HepG2 (cell line): ENCODE data around the gene SMIM14. TPM values are rescaled to one million over a fixed set of nuclear protein-coding genes. Genes with fewer than 3 reads are reported as not detected.
"Not testable (repeated sequence)": the region's sequence is repeated elsewhere in the genome, so short reads cannot be mapped to it uniquely, and the experiment has no call there.

ENCODE experiments used
- ATAC-seq: fragments of 200-7000 bp; cut with Tn5 transposase; 3 replicates; pipeline ENCODE4 v1.9.1; 2020; ENCODE audit warnings: mild to moderate bottlenecking, moderate library complexity
- BruUV-seq: library from RNA; stranded (reverse); fragments of 400-500 nt; replicated peaks from 2 replicates; lab custom pipeline; 2021; lab: Mats Ljungman, UMichigan
- CTCF ChIA-PET: fragments of 300-600 bp; formaldehyde crosslinking; extraction: SDS; loops from one replicate; lab custom pipeline; 2021; ENCODE audit warnings: low total read pairs, inconsistent platforms, low intra/inter-chr PET ratio; lab: Yijun Ruan, JAX
- POLR2A ChIA-PET: fragments of 350-600 bp; sonication (Branson Sonifier 250); formaldehyde crosslinking; loops from one replicate; lab custom pipeline; 2020; ENCODE audit warnings: antibody characterized with exemption, inconsistent platforms; lab: Yijun Ruan, JAX
- DNase-seq: peaks from one replicate; pipeline ENCODE4 v3.0.0-alpha.2; 2015; ENCODE audit warnings: low spot score
- FAIRE-seq: peaks from 3 replicates; lab custom pipeline; 2011; peaks lifted over from hg19 to GRCh38; lab: Jason Lieb, UNC
- H2AFZ ChIP-seq: one replicate; pipeline ENCODE4 v1.6.1; 2011; ENCODE audit warnings: low read length, inconsistent platforms
- H3K27ac ChIP-seq: fragments of 300-600 bp; 3 replicates; pipeline ENCODE4 v1.8.0; 2011; ENCODE audit warnings: mixed run types, mild to moderate bottlenecking, mixed read lengths, low read length, inconsistent platforms; ENCODE audit not compliant: insufficient read depth; ENCODE audit errors: extremely low read length
- H3K27me3 ChIP-seq, 2 experiments: fragments of 200-600 bp in 1 of 2; 2 replicates in 1 of 2; 3 replicates in 1 of 2; pipeline versions ENCODE4 v1.6.0 to v1.8.0; 2011; ENCODE audit warnings: low read length in 2 of 2, mild to moderate bottlenecking in 2 of 2, moderate library complexity in 2 of 2, inconsistent platforms in 1 of 2; ENCODE audit not compliant: insufficient read depth in 2 of 2, control insufficient read depth in 1 of 2
- H3K36me3 ChIP-seq, 2 experiments: fragments of 200-600 bp in 1 of 2; replicated peaks in 1 of 2; 2 replicates in 1 of 2; 3 replicates in 1 of 2; pipeline versions ENCODE4 v1.5.1 to v1.8.0; 2011; ENCODE audit warnings: low read length in 2 of 2, inconsistent platforms in 1 of 2; ENCODE audit not compliant: insufficient read depth in 2 of 2, control insufficient read depth in 1 of 2
- H3K4me1 ChIP-seq: 2 replicates; pipeline ENCODE4 v1.5.1; 2012; ENCODE audit warnings: low read length, inconsistent platforms; ENCODE audit not compliant: insufficient read depth
- H3K4me2 ChIP-seq: 2 replicates; pipeline ENCODE4 v1.6.0; 2011; ENCODE audit warnings: low read depth, low read length, inconsistent platforms
- H3K4me3 ChIP-seq, 3 experiments: fragments of 200-600 bp in 1 of 3; sonication (generic), shearing (Covaris generic) in 1 of 3; replicated peaks in 1 of 3; 2 replicates each; pipeline ENCODE4 v1.5.1; 2011 to 2016; ENCODE audit warnings: low read length in 3 of 3, inconsistent platforms in 2 of 3, low read depth in 2 of 3, mild to moderate bottlenecking in 2 of 3, control low read depth in 1 of 3, mixed read lengths in 1 of 3; ENCODE audit not compliant: insufficient read depth in 1 of 3
- H3K79me2 ChIP-seq: one replicate; pipeline ENCODE4 v1.6.1; 2011; ENCODE audit warnings: low read length, inconsistent platforms; ENCODE audit not compliant: insufficient read depth
- H3K9ac ChIP-seq: 2 replicates; pipeline ENCODE4 v1.6.0; 2011; ENCODE audit warnings: mild to moderate bottlenecking, low read depth, low read length, inconsistent platforms; ENCODE audit not compliant: insufficient read depth
- H3K9me3 ChIP-seq: 2 replicates; pipeline ENCODE4 v1.5.1; 2012; ENCODE audit warnings: mild to moderate bottlenecking, low read length
- H4K20me1 ChIP-seq: 2 replicates; pipeline ENCODE4 v1.6.0; 2011; ENCODE audit warnings: inconsistent platforms, mild to moderate bottlenecking, low read length, moderate library complexity; ENCODE audit not compliant: insufficient read depth
- E2F2 ChIP-seq: sonication (generic); formaldehyde crosslinking; IDR thresholded peaks from 2 replicates; pipeline ENCODE4 v1.4.0; 2020; ENCODE audit warnings: missing genetic modification reagents, borderline replicate concordance
- POLR2G ChIP-seq: fragments of 200-400 bp; formaldehyde crosslinking; IDR thresholded peaks from 2 replicates; pipeline ENCODE4 v1.6.1; 2018; ENCODE audit warnings: mild to moderate bottlenecking, low read depth, low read length, moderate library complexity
- RBM22 ChIP-seq: fragments of 200-400 bp; formaldehyde crosslinking; optimal IDR thresholded peaks from 2 replicates; pipeline ENCODE3; 2017; ENCODE audit warnings: mild to moderate bottlenecking, low read length, moderate library complexity
- WGBS: methylation state at CpG from one replicate; pipeline ENCODE4 v1.1.6; 2017; ENCODE audit warnings: low lambda C conversion rate; 5-methylcytosine and 5-hydroxymethylcytosine counted together
- in situ Hi-C: cut with HindIII; loops from 2 replicates; pipeline ENCODE4 v1.10.0; 2017; ENCODE audit warnings: low pct_unique_long_range_greater_than_20kb; ENCODE audit not compliant: extremely low pct_ligation_motif_present
- intact Hi-C: fragments of 100-400 bp; cut with micrococcal nuclease; formaldehyde crosslinking; loops from one replicate; pipeline ENCODE4 v1.10.0; 2022; ENCODE audit not compliant: unreplicated experiment
- polyA plus RNA-seq, 8 experiments: library from polyadenylated mRNA; depleted of rRNA in 3 of 8; stranded (reverse) in 7 of 8; unstranded in 1 of 8; fragments of >200 nt; fragmentation: Illumina TruSeq in 4 of 8; extraction: Trizol in 4 of 8; gene quantifications; 2 replicates each; pipeline versions ENCODE4 v1.2.1 to v1.2.3, GENCODE V29; 2011 to 2016; ENCODE audit warnings: low read depth in 4 of 8, missing spikeins in 1 of 8, mixed read lengths in 1 of 8; ENCODE audit not compliant: insufficient read depth in 1 of 8
- total RNA-seq, 5 experiments: library from RNA; depleted of rRNA; stranded (reverse); fragments of >200 nt; fragmentation: Illumina TruSeq; extraction: Trizol; gene quantifications; 2 replicates each; pipeline ENCODE4 v1.2.3, GENCODE V29; 2016; ENCODE audit warnings: low read depth in 1 of 5

SMIM14 gene
- total and polyA plus RNA-seq, 2 of the 13 experiments (the other 11 are each of a cell fraction or from before 2014, with no cell fraction given) = 16.3 to 28.1 TPM

GRCh38 chr4:39502664-39503035 lies 136.0 kb downstream of the SMIM14 start:
- H3K9me3 ChIP-seq, H3K79me2 ChIP-seq, DNase-seq, H3K4me1 ChIP-seq, H3K27me3 ChIP-seq, POLR2A ChIA-PET, in situ Hi-C loops, H3K4me2 ChIP-seq, intact Hi-C loops, FAIRE-seq: not testable (repeated sequence)
- 100% methylated on average over 4 of the region's 4 CpGs for WGBS
- H3K36me3 ChIP-seq = peaks cover 30 to 79% of the 10 kb centered on the region in 2 experiments
- peak; percentile 55 for TF ChIP-seq POLR2G
- TF ChIP-seq, all 625 proteins: peak for 1; not testable (repeated sequence) for 624
- CTCF ChIA-PET, H3K4me3 ChIP-seq, ATAC-seq, BruUV-seq, H3K9ac ChIP-seq, H4K20me1 ChIP-seq, H2AFZ ChIP-seq, H3K27ac ChIP-seq: not testable (repeated sequence)

- CTCF ChIA-PET = no interaction called here
Measured at GRCh38 chr4:39502019-39502663, 136.5 kb downstream of the SMIM14 start.

More at GRCh38 chr4:39502019-39502663, 136.5 kb downstream of the SMIM14 start:
- no TSS peak for BruUV-seq
- Histone ChIP-seq H3K4me1 (no peaks in the 10 kb centered on the region), H3K9ac (no peak overlapping the region), H3K9me3 (no peaks in the 10 kb centered on the region), H2AFZ (no peak overlapping the region), H3K27me3 (no peaks in the 10 kb centered on the region), H4K20me1 (no peaks in the 10 kb centered on the region), H3K4me3 (no peak overlapping the region), H3K36me3 (peaks cover 28 to 73% of the 10 kb centered on the region in 2 experiments), H3K27ac (no peak overlapping the region), H3K79me2 (no peaks in the 10 kb centered on the region), H3K4me2 (no peak overlapping the region)
- POLR2A ChIA-PET = no interaction called here
- FAIRE-seq = no peak
- TF ChIP-seq E2F2 (CRISPR knock-in tag) (no peak), RBM22 (peak; percentile 93)
- ATAC-seq = no peak
- no peak for DNase-seq
- intact Hi-C loops = no loop called here
- in situ Hi-C loops = no loop called here
